T-cell (primary cell): ENCODE data around the gene ASPG. TPM values are rescaled to one million over a fixed set of nuclear protein-coding genes. Genes with fewer than 3 reads are reported as not detected.

ENCODE experiments used
- ATAC-seq, 4 experiments: fragments of 200-7000 bp in 3 of 4; fragments of 150-1000 bp in 1 of 4; cut with Tn5 transposase; replicated peaks in 1 of 4; 1 replicate in 3 of 4; 2 replicates in 1 of 4; pipeline ENCODE4 v1.10.0; 2021; ENCODE audit warnings: moderate library complexity in 3 of 4, mild to moderate bottlenecking in 2 of 4, moderate number of reproducible peaks in 1 of 4
- CTCF ChIA-PET, 2 donors: fragments of 300-600 bp; sonication (Branson Sonifier 250); formaldehyde crosslinking; loops; one replicate each; lab custom pipeline; 2022; ENCODE audit warnings: antibody characterized with exemption in 2 of 2; lab: Charles Lee
- POLR2A ChIA-PET, 2 donors: fragments of 300-600 bp; sonication (Branson Sonifier 250); formaldehyde crosslinking; loops; one replicate each; lab custom pipeline; 2022; ENCODE audit warnings: antibody characterized with exemption in 2 of 2; lab: Charles Lee
- DNase-seq, 35 experiments: peaks; one replicate each; pipeline versions ENCODE4 v3.0.0 to v3.0.0-alpha.2; 2013 to 2023
- H3K27ac ChIP-seq: one replicate; pipeline ENCODE4 v1.5.1; 2013; ENCODE audit warnings: low read length
- H3K27me3 ChIP-seq, 2 experiments: replicated peaks in 1 of 2; 1 replicate in 1 of 2; 2 replicates in 1 of 2; pipeline versions ENCODE4 v1.6.1 to v1.7.0; 2013; ENCODE audit warnings: low read length in 1 of 2, mixed read lengths in 1 of 2; ENCODE audit not compliant: control insufficient read depth in 2 of 2, insufficient read depth in 2 of 2; ENCODE audit errors: extremely low read depth in 1 of 2
- H3K36me3 ChIP-seq, 2 donors: 1 replicate in 1 of 2; 2 replicates in 1 of 2; pipeline versions ENCODE4 v1.6.1 to v1.7.0; 2013; ENCODE audit warnings: low read length in 1 of 2; ENCODE audit not compliant: control insufficient read depth in 2 of 2, insufficient read depth in 1 of 2; ENCODE audit errors: extremely low read depth in 1 of 2
- H3K4me1 ChIP-seq, 2 experiments: 1 replicate in 1 of 2; 2 replicates in 1 of 2; pipeline versions ENCODE4 v1.6.1 to v1.7.0; 2013; ENCODE audit warnings: low read length in 2 of 2, mixed read lengths in 1 of 2; ENCODE audit not compliant: insufficient read depth in 2 of 2, control insufficient read depth in 1 of 2; ENCODE audit errors: extremely low read depth in 1 of 2
- H3K4me3 ChIP-seq, 2 donors: 1 replicate in 1 of 2; 2 replicates in 1 of 2; pipeline versions ENCODE4 v1.5.1 to v1.7.0; 2013; ENCODE audit warnings: mild to moderate bottlenecking in 2 of 2, low read length in 1 of 2, moderate library complexity in 1 of 2; ENCODE audit not compliant: control insufficient read depth in 1 of 2; ENCODE audit errors: extremely low read depth in 1 of 2
- H3K9me3 ChIP-seq: 2 replicates; pipeline ENCODE4 v1.7.0; 2013
- H3K27ac Mint-ChIP-seq, 2 donors: one replicate each; pipeline ENCODE4 v1.8.0; 2020 to 2021; ENCODE audit warnings: mild to moderate bottlenecking in 2 of 2, mixed read lengths in 2 of 2
- H3K27me3 Mint-ChIP-seq, 2 donors: one replicate each; pipeline ENCODE4 v1.8.0; 2021 to 2022; ENCODE audit warnings: mixed read lengths in 2 of 2
- H3K36me3 Mint-ChIP-seq: one replicate; pipeline ENCODE4 v1.8.0; 2021; ENCODE audit warnings: mixed read lengths
- H3K4me1 Mint-ChIP-seq, 3 donors: one replicate each; pipeline ENCODE4 v1.8.0; 2020 to 2022; ENCODE audit warnings: mixed read lengths in 3 of 3, mild to moderate bottlenecking in 1 of 3
- H3K4me3 Mint-ChIP-seq, 3 donors: one replicate each; pipeline ENCODE4 v1.8.0; 2020 to 2022; ENCODE audit warnings: mild to moderate bottlenecking in 3 of 3, mixed read lengths in 3 of 3, moderate library complexity in 3 of 3
- H3K9me3 Mint-ChIP-seq, 3 donors: one replicate each; pipeline ENCODE4 v1.8.0; 2020 to 2022; ENCODE audit warnings: mixed read lengths in 3 of 3
- WGBS: methylation state at CpG from one replicate; pipeline ENCODE4 v1.1.5; 2013; ENCODE audit warnings: missing lambda C conversion rate; ENCODE audit not compliant: insufficient coverage; 5-methylcytosine and 5-hydroxymethylcytosine counted together
- total RNA-seq, 35 experiments: library from RNA in 6 of 35; stranded (reverse) in 6 of 35; fragments of 120-200 nt in 1 of 35; gene quantifications; one replicate each; pipeline versions ENCODE4 v1.2.1 to v1.2.4 and lab custom pipeline; 2013 to 2026

ASPG gene
- total RNA-seq, 5 donors from 2014 or later (not counting 1 experiment from before 2014, with no cell fraction given) = 0.26 to 0.57 (median 0.38) TPM; not detected in 2

GRCh38 chr14:104144911-104145825, 59.7 kb downstream of the ASPG start:
- H3K36me3 ChIP-seq = no peaks in the 10 kb centered on the region
- ChIA-PET CTCF (interaction anchor here in 1 of 2 donors (0.6 kb wide), 1 partner anchor 1374 kb away, joined by 4 read pairs; no protein-coding TSS in a partner anchor), POLR2A (no interaction called here)
- no peaks in the 10 kb centered on the region for H3K9me3 ChIP-seq
- peaks cover 0 to 5% of the 10 kb centered on the region in 2 experiments for H3K4me1 ChIP-seq
- no peaks in the 10 kb centered on the region for H3K9me3 Mint-ChIP-seq
- H3K4me3 ChIP-seq = no peak overlapping the region
- no peak overlapping the region for H3K4me3 Mint-ChIP-seq
- 83% methylated on average over 26 of the region's 37 CpGs for WGBS
- peaks cover 7 to 12% of the 10 kb centered on the region in 2 donors for H3K27me3 Mint-ChIP-seq
- DNase-seq (no peak), ATAC-seq (no peak)
- H3K36me3 Mint-ChIP-seq = no peaks in the 10 kb centered on the region
- H3K27ac ChIP-seq = no peak overlapping the region
- no peak overlapping the region for H3K27ac Mint-ChIP-seq
- H3K4me1 Mint-ChIP-seq = no peaks in the 10 kb centered on the region
- peaks cover 0 to 45% of the 10 kb centered on the region in 2 experiments for H3K27me3 ChIP-seq

- WGBS = 81% methylated on average over 12 of the region's 15 CpGs
- Mint-ChIP-seq H3K36me3 (no peaks in the 10 kb centered on the region), H3K4me1 (no peaks in the 10 kb centered on the region), H3K27me3 (peaks cover 4 to 13% of the 10 kb centered on the region in 2 donors), H3K27ac (no peak overlapping the region), H3K9me3 (no peaks in the 10 kb centered on the region), H3K4me3 (no peak overlapping the region)
- no peak for DNase-seq
- H3K27me3 ChIP-seq = peaks cover 0 to 45% of the 10 kb centered on the region in 2 experiments
- no peak overlapping the region for H3K4me3 ChIP-seq
- H3K27ac ChIP-seq = no peak overlapping the region
- H3K9me3 ChIP-seq = no peaks in the 10 kb centered on the region
- CTCF ChIA-PET = no interaction called here
- POLR2A ChIA-PET = no interaction called here
- peaks cover 0 to 8% of the 10 kb centered on the region in 2 experiments for H3K4me1 ChIP-seq
- no peaks in the 10 kb centered on the region for H3K36me3 ChIP-seq
- ATAC-seq = no peak
These were observed 60.5 kb downstream of the ASPG start for GRCh38 chr14:104145826-104146601.

GRCh38 chr14:104146651-104147345, 61.3 kb downstream of the ASPG start:
- CTCF ChIA-PET = no interaction called here

GRCh38 chr14:104147346-104148125, 62.0 kb downstream of the ASPG start:
- Histone ChIP-seq H3K4me1 (peaks cover 0 to 8% of the 10 kb centered on the region in 2 experiments), H3K27me3 (peaks cover 0 to 48% of the 10 kb centered on the region in 2 experiments), H3K27ac (no peak overlapping the region), H3K36me3 (no peaks in the 10 kb centered on the region), H3K9me3 (no peaks in the 10 kb centered on the region), H3K4me3 (no peak overlapping the region)
- H3K27me3 Mint-ChIP-seq = peaks cover 3 to 11% of the 10 kb centered on the region in 2 donors
- ATAC-seq (no peak), DNase-seq (no peak)
- WGBS = 83% methylated on average over 26 of the region's 28 CpGs
- H3K27ac Mint-ChIP-seq = no peak overlapping the region
- no peaks in the 10 kb centered on the region for H3K4me1 Mint-ChIP-seq
- ChIA-PET CTCF (no interaction called here), POLR2A (no interaction called here)
- no peaks in the 10 kb centered on the region for H3K36me3 Mint-ChIP-seq
- H3K4me3 Mint-ChIP-seq = no peak overlapping the region
- H3K9me3 Mint-ChIP-seq = no peaks in the 10 kb centered on the region

More at GRCh38 chr14:104146651-104147345, 61.3 kb downstream of the ASPG start:
- Histone ChIP-seq H3K27me3 (peaks cover 0 to 48% of the 10 kb centered on the region in 2 experiments), H3K4me1 (peaks cover 0 to 8% of the 10 kb centered on the region in 2 experiments), H3K4me3 (no peak overlapping the region), H3K9me3 (no peaks in the 10 kb centered on the region), H3K27ac (no peak overlapping the region), H3K36me3 (no peaks in the 10 kb centered on the region)
- peaks cover 3 to 11% of the 10 kb centered on the region in 2 donors for H3K27me3 Mint-ChIP-seq
- POLR2A ChIA-PET = no interaction called here
- no peaks in the 10 kb centered on the region for H3K4me1 Mint-ChIP-seq
- H3K27ac Mint-ChIP-seq = no peak overlapping the region
- H3K36me3 Mint-ChIP-seq = no peaks in the 10 kb centered on the region
- WGBS = 79% methylated on average over 18 of the region's 22 CpGs
- H3K9me3 Mint-ChIP-seq = no peaks in the 10 kb centered on the region
- no peak for ATAC-seq
- no peak overlapping the region for H3K4me3 Mint-ChIP-seq
- DNase-seq = no peak

- peaks cover 0 to 44% of the 10 kb centered on the region in 2 experiments for H3K27me3 ChIP-seq
- no peaks in the 10 kb centered on the region for H3K4me1 Mint-ChIP-seq
- H3K4me3 Mint-ChIP-seq = no peak overlapping the region
- H3K27ac ChIP-seq = no peak overlapping the region
- ATAC-seq = no peak
- H3K9me3 ChIP-seq = no peaks in the 10 kb centered on the region
- H3K36me3 Mint-ChIP-seq = no peaks in the 10 kb centered on the region
- POLR2A ChIA-PET = interaction anchor here in 1 of 2 donors (0.6 kb wide), 1 partner anchor 54 kb away, joined by 3 read pairs; no protein-coding TSS in a partner anchor
- H3K4me3 ChIP-seq = no peak overlapping the region
- peaks cover 3 to 11% of the 10 kb centered on the region in 2 donors for H3K27me3 Mint-ChIP-seq
- CTCF ChIA-PET = no interaction called here
- H3K4me1 ChIP-seq = peaks cover 0 to 8% of the 10 kb centered on the region in 2 experiments
- H3K27ac Mint-ChIP-seq = no peak overlapping the region
- H3K9me3 Mint-ChIP-seq = no peaks in the 10 kb centered on the region
- WGBS = 87% methylated on average over 16 of the region's 22 CpGs
- no peak for DNase-seq
- H3K36me3 ChIP-seq = no peaks in the 10 kb centered on the region
These were observed 63.2 kb downstream of the ASPG start for GRCh38 chr14:104148433-104149277.
